GM11168 (cell line): Measurements from ENCODE around the gene C5AR1.
"Not testable (repeated sequence)": the region's sequence is repeated elsewhere in the genome, so short reads cannot be mapped to it uniquely, and the experiment has no call there.

ENCODE experiments used
- in situ Hi-C: fragments of 300-500 bp; cut with MboI; formaldehyde crosslinking; loops from one replicate; pipeline ENCODE4 v1.12.0; 2022; ENCODE audit warnings: low sequenced_read_pairs; ENCODE audit not compliant: unreplicated experiment

Gene C5AR1

DNA sequence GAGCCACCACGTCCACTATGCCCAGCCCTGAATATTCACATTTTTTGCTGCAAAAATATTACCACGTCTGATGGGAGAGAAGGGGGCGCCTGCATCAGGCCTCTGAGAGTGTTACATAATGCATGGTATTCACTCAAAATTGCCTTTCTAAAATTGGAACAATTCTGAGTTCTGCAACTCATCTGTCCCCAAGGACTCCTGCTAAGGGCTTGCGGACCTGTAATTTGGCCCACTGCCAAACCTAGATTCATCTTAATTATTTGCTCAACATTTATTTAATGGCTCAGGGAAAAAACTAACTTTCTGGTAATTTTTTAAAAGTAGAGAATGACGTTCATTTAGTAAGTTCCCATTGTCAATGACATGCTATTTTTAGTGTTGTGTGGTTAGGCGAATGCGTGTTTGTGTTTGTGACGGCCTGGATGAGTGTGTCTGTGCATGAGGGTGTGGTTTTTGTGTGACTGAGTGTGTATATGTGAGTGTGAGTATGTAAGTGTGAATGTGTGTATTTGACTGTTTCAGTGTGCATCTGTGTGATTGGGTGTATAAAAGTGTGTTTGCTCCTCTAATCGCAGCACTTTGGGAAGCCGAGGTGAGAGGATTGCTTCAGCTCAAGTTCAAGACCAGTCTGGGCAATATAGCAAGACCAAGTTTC, 26.1 kb upstream of the C5AR1 start:
- in situ Hi-C loops, result loop anchor here (25.0 kb wide), 1 partner anchor 429 kb away; the partner anchor contains the start of gene EHD2

DNA sequence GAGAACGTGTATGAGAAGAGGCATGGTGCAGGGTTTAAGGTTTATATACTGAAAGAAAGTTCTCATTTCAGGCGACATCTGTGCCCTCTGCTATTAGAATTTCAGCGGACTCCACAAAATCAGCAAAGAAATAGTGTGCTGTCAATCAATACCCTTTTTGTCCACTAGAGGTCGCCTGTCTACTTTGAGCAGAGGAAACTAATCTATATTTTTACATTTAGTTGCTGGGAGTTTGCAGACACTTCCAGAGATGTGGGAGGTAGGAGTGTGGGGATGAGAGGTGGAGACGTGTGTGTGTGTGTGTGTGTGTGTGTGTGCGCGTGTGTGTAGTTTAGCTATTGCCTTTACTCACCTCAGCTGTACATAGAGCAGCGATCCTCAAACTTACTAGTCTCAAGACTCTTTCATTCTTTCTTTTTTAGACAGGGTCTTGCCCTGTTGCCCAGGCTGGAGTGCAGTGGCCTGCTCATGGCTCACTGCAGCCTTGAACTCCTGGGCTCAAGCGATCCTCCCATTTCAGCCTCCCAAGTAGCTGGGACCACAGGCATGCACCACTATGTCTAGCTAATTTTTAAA, 25.2 kb upstream of the C5AR1 start:
- in situ Hi-C loops, result loop anchor here (25.0 kb wide), 1 partner anchor 428 kb away; the partner anchor contains the start of gene EHD2

- in situ Hi-C loops, result loop anchor here (5.0 to 25.0 kb wide), 2 partner anchors 96 to 416 kb away; partner anchors contain the start of gene EHD2
Observed at GRCh38 chr19:47296036-47296435, 13.6 kb upstream of the C5AR1 start.

DNA sequence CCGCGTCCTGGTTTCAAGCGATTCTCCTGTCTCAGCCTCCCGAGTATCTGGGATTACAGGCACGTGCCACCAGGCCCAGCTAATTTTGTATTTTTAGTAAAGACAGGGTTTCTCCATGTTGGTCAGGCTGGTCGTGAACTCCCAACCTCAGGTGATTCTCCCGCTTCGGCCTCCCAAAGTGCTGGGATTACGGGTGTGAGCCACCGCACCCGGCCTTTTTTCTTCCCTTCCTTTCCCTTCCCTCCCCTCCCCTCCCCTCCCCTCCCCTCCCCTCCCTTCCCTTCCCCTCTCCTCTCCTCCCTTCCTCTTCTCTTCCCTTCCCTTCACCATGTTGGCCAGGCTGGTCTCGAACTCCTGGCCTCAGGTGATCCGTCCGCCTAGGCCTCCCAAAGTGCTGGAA, 8.8 kb upstream of the C5AR1 start:
- in situ Hi-C loops, result not testable (repeated sequence)

DNA sequence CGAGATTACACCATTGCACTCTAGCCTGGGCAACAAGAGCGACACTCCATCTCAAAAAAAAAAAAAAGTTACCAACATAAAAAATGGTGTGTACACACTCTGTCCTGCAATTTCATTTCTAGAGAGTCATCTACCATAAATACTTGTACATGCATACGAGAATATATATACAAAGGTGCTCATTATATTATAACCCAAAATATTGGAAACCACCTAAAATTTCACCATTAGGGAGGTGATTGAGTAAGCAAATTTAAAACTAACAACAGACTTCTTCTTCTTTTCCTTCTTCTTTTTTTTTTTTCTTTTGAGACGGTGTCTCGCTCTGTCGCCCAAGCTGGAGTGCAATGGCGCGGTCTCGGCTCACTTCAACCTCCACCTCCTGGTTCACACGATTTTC, 7.4 kb upstream of the C5AR1 start:
- in situ Hi-C loops, result no loop called here

DNA sequence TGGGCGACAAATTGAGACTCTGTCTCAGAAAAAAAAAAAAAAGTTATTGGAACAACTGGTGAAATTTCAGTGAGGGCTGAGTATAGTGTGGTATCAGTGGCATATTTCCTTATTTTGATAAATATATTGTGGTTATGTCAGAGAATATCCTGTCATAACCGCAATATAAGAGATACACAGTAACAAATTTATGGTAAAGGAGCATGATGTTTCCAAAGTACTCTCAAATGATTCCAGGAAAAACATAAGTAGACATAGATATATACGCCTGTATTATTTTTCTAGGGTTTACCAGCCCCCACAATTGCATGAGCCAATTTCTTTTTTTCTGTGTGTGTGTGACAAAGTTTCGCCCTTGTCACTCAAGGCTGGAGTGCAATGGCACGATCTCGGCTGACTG, 5.7 kb upstream of the C5AR1 start:
- in situ Hi-C loops, result no loop called here

DNA sequence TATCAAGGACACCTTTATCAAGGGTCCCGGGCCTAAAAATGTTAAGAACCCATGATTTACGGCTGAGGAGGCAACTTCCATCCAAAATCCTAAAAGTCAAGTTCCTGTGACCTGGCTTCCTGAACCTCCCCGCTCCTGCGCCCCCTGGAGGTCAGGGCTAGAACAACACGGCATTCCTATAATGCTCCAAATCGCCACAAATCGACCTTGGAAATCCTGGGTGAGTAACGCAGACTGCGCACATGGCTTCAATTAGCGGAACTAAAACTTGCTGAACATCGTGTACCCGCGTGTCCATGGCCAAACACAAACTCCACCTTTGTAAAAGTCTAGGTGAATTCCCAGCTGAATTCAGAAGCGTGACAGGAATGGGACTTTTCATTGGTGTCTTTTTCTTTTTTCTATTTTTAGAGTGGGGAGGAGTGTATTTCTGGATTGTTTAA, 4.3 kb upstream of the C5AR1 start:
- in situ Hi-C loops, result no loop called here

- in situ Hi-C loops, result no loop called here
Observed at GRCh38 chr19:47306303-47306702, 3.4 kb upstream of the C5AR1 start.

- in situ Hi-C loops, result no loop called here
Observed at GRCh38 chr19:47309038-47309437, 623 bp upstream of the C5AR1 start.

GRCh38 chr19:47310323-47310722, 662 bp downstream of the C5AR1 start:
- in situ Hi-C loops, result no loop called here

DNA sequence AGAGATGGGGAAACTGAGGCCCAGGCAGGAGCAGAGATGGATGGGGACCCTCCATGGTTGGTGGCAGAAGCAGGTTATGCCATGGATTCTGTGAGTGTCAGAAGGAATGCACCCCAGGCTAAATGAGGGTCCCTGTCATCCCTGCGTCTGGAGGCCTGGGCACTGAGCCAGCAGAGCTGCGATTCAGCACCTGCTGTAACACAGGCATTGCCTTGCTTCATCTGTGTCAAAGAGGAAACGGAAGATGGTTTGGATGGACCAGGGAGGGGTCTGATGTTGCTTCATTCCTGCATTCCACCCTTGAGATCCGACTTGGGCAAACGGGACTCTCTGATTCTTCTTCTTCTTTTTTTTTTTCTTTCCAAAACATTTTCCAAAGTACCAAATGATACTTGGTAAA, 1.2 kb downstream of the C5AR1 start:
- in situ Hi-C loops, result no loop called here

DNA sequence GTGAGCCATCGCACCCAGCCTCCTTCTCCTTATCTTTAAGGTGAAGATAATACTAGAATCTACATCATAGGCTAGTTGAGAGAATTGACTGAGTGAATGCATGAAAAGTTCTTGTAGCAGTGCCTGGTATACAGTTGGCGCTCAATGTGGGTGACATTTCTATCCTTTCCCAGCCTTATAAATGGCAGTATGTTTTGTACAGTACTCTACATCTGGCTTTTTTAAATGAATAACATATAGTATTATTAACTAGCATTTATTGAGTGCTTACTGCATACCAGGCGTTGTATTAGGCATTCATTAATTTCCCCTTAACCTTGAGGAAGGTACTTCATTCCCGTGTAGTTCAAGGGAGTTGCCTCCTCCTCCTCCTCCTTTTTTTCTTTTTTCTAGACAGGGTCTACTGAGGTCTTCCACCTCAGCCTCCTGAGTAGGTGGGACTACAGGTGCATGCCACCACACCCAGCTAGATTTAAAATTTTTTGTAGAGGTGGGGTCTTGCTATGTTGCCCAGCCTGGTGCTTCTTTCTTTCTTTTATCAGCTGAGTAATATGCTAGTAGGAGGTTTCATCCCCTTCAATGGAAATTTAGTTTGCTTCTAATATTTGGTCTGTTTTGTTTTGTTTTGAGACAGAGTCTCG, 2.8 kb downstream of the C5AR1 start:
- in situ Hi-C loops, result no loop called here

- in situ Hi-C loops, result no loop called here
Observed at GRCh38 chr19:47313754-47314295, 4.2 kb downstream of the C5AR1 start.

GRCh38 chr19:47315125-47315821, 5.6 kb downstream of the C5AR1 start:
- in situ Hi-C loops, result no loop called here

DNA sequence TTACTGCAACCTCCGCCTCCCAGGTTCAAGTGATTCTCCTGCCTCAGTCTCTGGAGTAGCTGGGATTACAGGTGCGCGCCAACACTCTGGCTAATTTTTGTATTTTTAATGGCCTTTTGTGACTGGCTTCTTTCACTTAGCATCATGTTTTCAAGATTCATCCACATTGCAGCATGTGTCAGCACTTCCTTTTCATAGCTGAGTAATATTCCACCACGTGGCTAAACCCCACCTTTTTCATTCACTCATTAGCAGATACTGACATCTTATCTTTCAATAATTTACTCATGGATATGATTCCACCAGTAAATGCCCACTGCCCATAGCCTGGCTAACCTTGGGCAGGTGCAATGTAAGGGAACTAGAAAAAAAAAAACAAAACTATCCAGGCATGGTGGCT, 6.9 kb downstream of the C5AR1 start:
- in situ Hi-C loops, result no loop called here

- in situ Hi-C loops, result no loop called here
Observed at GRCh38 chr19:47319923-47320871, 10.5 kb downstream of the C5AR1 start.

- in situ Hi-C loops, result no loop called here
Observed at GRCh38 chr19:47321630-47322029, 12.0 kb downstream of the C5AR1 start.

GRCh38 chr19:47322058-47322457, 12.4 kb downstream of the C5AR1 start:
- in situ Hi-C loops, result no loop called here

DNA sequence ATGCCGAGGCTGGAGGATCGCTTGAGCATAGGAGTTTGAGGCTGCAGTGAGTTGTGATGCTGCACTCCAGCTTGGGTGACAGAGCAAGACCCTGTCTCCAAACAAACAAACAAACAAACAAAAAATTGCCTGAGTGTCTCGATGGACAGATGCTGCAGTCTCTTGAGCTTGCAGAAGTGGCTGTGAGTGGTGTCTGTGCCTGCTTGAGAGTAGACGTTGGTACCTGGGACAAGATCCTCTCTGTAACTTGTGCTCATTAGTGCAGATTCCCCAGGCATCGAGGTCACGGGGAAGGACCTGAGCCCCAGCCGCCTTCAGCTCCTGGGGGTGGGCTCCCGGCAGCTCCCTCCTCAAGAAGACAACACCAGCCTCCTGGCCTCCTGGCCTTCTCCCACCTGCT, 13.7 kb downstream of the C5AR1 start:
- in situ Hi-C loops, result no loop called here

DNA sequence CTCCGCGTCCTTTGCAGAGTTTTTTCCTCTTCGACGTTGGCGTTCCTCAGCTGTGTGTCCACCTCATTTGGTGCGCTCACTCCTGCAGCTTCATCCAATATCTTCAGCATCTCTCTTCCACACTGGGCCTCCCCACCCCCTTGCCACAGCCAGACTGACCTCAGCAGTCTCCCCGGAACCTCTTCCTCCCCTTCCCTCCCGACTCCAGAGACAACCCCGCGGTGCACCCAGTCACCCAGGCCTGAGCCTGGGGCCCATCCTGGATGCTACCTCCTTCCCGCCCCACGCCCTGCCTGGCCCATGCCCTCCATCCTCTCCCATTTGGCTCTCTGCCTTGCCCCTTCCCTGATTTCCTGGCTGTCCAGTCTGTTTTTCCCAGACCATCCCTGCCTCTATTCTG, 14.2 kb downstream of the C5AR1 start:
- in situ Hi-C loops, result no loop called here
